HEK293T (cell line): Measurements from ENCODE around the gene DCTN3.

ENCODE experiments used
- CTBP1 ChIP-seq: fragments of 450-650 bp; IDR thresholded peaks from 2 replicates; pipeline ENCODE4 v1.6.1; 2016; ENCODE audit warnings: borderline replicate concordance
- ELF4 ChIP-seq: fragments of 450-650 bp; IDR thresholded peaks from 2 replicates; pipeline ENCODE4 v1.6.1; 2017; ENCODE audit warnings: antibody characterized with exemption
- FOXA1 ChIP-seq: fragments of 450-650 bp; IDR thresholded peaks from 2 replicates; pipeline ENCODE4 v1.6.1; 2016; ENCODE audit warnings: mild to moderate bottlenecking
- HDGF ChIP-seq: fragments of 450-650 bp; IDR thresholded peaks from 2 replicates; pipeline ENCODE4 v1.6.1; 2017; ENCODE audit warnings: antibody characterized with exemption, borderline replicate concordance
- NFRKB ChIP-seq: fragments of 450-650 bp; IDR thresholded peaks from 2 replicates; pipeline ENCODE4 v1.6.1; 2016; ENCODE audit warnings: mild to moderate bottlenecking, moderate library complexity
- SP1 ChIP-seq: fragments of 450-650 bp; IDR thresholded peaks from 2 replicates; pipeline ENCODE4 v1.6.1; 2017
- SUZ12 ChIP-seq: fragments of 450-650 bp; IDR thresholded peaks from 2 replicates; pipeline ENCODE4 v1.6.1; 2016; ENCODE audit warnings: mild to moderate bottlenecking
- TF ChIP-seq, protein P1 (sequence below): fragments of 450-650 bp; IDR thresholded peaks from 2 replicates; pipeline ENCODE4 v1.6.1; 2016

DNA sequence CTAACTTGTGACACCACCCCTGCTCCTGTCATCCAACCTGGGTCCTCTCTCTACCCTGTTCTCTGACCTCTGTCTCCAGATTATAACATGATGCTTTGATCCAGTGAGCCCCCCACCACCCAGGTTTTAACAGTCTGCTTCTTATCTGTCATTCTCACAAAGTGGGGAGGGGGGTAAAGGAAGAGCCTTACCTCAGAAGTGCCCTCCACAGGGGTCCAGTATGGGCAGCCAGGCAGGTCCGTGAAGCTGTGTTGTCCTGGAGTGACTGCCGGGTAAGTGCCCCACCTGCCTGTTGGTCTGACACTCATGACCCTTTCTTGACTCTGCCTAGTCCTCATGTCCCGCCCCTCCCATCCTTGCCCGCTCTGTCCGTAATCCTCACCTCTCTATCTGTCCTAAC lies 35.1 kb upstream of the DCTN3 start:
- no peak for TF ChIP-seq FOXA1
- no peak for TF ChIP-seq SUZ12
- TF ChIP-seq, protein P1, sequence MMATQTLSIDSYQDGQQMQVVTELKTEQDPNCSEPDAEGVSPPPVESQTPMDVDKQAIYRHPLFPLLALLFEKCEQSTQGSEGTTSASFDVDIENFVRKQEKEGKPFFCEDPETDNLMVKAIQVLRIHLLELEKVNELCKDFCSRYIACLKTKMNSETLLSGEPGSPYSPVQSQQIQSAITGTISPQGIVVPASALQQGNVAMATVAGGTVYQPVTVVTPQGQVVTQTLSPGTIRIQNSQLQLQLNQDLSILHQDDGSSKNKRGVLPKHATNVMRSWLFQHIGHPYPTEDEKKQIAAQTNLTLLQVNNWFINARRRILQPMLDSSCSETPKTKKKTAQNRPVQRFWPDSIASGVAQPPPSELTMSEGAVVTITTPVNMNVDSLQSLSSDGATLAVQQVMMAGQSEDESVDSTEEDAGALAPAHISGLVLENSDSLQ = no peak
- TF ChIP-seq NFRKB = no peak
- no peak for TF ChIP-seq ELF4
- TF ChIP-seq HDGF = no peak
- no peak for TF ChIP-seq SP1
- TF ChIP-seq CTBP1 = no peak
